ENCODE results near the gene ACYP2. TPM values are rescaled to one million over a fixed set of nuclear protein-coding genes. Genes with fewer than 3 reads are reported as not detected.

Gene ACYP2
- total RNA-seq, 1 donor from 2014 or later, result 64.2 TPM

- peak; percentile 98 for DNase-seq
- intact Hi-C loops (cut with DNase I), result no loop called here
Observed at GRCh38 chr2:54330162-54330925, 214.9 kb downstream of the ACYP2 start.

GRCh38 chr2:54330926-54331835 lies 215.8 kb downstream of the ACYP2 start:
- no peak for DNase-seq
- no peak for ATAC-seq (ENCODE audit: poor library complexity)
- intact Hi-C loops (cut with DNase I), result no loop called here

More at GRCh38 chr2:54330162-54330925, 214.9 kb downstream of the ACYP2 start:
- ATAC-seq (ENCODE audit: poor library complexity), result peak; percentile 99

- intact Hi-C loops (cut with DNase I), result no loop called here
- no peak for ATAC-seq (ENCODE audit: poor library complexity)
Observed at GRCh38 chr2:54332386-54332785, 217.0 kb downstream of the ACYP2 start.

GRCh38 chr2:54336136-54336976 lies 220.9 kb downstream of the ACYP2 start:
- ATAC-seq (ENCODE audit: poor library complexity) (peak; percentile 43), DNase-seq (no peak)
- intact Hi-C loops (cut with DNase I), result no loop called here

More at GRCh38 chr2:54332386-54332785, 217.0 kb downstream of the ACYP2 start:
- no peak for DNase-seq

GRCh38 chr2:54336977-54337255 lies 221.5 kb downstream of the ACYP2 start:
- intact Hi-C loops (cut with DNase I), result no loop called here
- ATAC-seq (ENCODE audit: poor library complexity), result no peak

GRCh38 chr2:54341656-54342055 lies 226.2 kb downstream of the ACYP2 start:
- no peak for DNase-seq
- ATAC-seq (ENCODE audit: poor library complexity), result peak; percentile 69
- intact Hi-C loops (cut with DNase I), result loop anchor here (5.0 kb wide), 1 partner anchor 116 kb away; the partner anchor contains the start of gene SPTBN1

More at GRCh38 chr2:54336977-54337255, 221.5 kb downstream of the ACYP2 start:
- no peak for DNase-seq

- no peak for ATAC-seq (ENCODE audit: poor library complexity)
- intact Hi-C loops (cut with DNase I), result loop anchor here (5.0 kb wide), 1 partner anchor 115 kb away; the partner anchor contains the start of gene SPTBN1
- no peak for DNase-seq
Observed at GRCh38 chr2:54342603-54343002, 227.2 kb downstream of the ACYP2 start.

- intact Hi-C loops (cut with DNase I), result no loop called here
- DNase-seq, result no peak
- ATAC-seq (ENCODE audit: poor library complexity), result no peak
Observed at GRCh38 chr2:54347622-54348021, 232.2 kb downstream of the ACYP2 start.

- ATAC-seq (ENCODE audit: poor library complexity) (peak; percentile 91), DNase-seq (no peak)
- intact Hi-C loops (cut with DNase I), result no loop called here
Observed at GRCh38 chr2:54348646-54349045, 233.2 kb downstream of the ACYP2 start.

- intact Hi-C loops (cut with DNase I), result no loop called here
- ATAC-seq (ENCODE audit: poor library complexity) (no peak), DNase-seq (no peak)
Observed at GRCh38 chr2:54350426-54350825, 235.0 kb downstream of the ACYP2 start.

- ATAC-seq (ENCODE audit: poor library complexity) (no peak), DNase-seq (no peak)
- intact Hi-C loops (cut with DNase I), result no loop called here
Observed at GRCh38 chr2:54353216-54353615, 237.8 kb downstream of the ACYP2 start.

Other genes with a start within 250 kb of the ACYP2 start
- 52.3 TPM for gene PSME4, start 144.6 kb upstream of the ACYP2 start, total RNA-seq
- not detected for gene TSPYL6, start 140.6 kb downstream of the ACYP2 start, total RNA-seq